GM23338 (cell line): Measurements from ENCODE around the gene DYNLL2. TPM values are rescaled to one million over a fixed set of nuclear protein-coding genes. Genes with fewer than 3 reads are reported as not detected.

Experiments
- ATAC-seq: fragments of 200-7000 bp; cut with Tn5 transposase; 3 replicates; pipeline ENCODE4 v1.9.1; 2020
- DNase-seq: peaks from one replicate; pipeline ENCODE4 v3.0.0-alpha.2; 2015; ENCODE audit warnings: low spot score
- H2AFZ ChIP-seq: fragments of 200-600 bp; sonication (generic); 2 replicates; pipeline ENCODE4 v1.8.0; 2016; ENCODE audit warnings: antibody characterized with exemption, mild to moderate bottlenecking, moderate library complexity
- H3F3A ChIP-seq: fragments of 200-600 bp; sonication (generic); replicated peaks from 2 replicates; pipeline ENCODE4 v1.8.0; 2017; ENCODE audit warnings: antibody characterized with exemption, mixed run types, low read depth
- H3K27ac ChIP-seq: fragments of 200-600 bp; sonication (generic); 2 replicates; pipeline ENCODE4 v1.6.1; 2016; ENCODE audit warnings: low read depth
- H3K27me3 ChIP-seq: fragments of 200-600 bp; sonication (generic); 2 replicates; pipeline ENCODE4 v1.8.0; 2016; ENCODE audit warnings: mild to moderate bottlenecking, mixed run types, moderate library complexity; ENCODE audit not compliant: insufficient read depth
- H3K36me3 ChIP-seq: fragments of 200-600 bp; sonication (generic); 2 replicates; pipeline ENCODE4 v1.8.0; 2016; ENCODE audit warnings: mild to moderate bottlenecking; ENCODE audit not compliant: insufficient read depth
- H3K4me1 ChIP-seq: fragments of 200-600 bp; sonication (generic); 2 replicates; pipeline ENCODE4 v1.8.0; 2016; ENCODE audit warnings: mild to moderate bottlenecking, moderate library complexity; ENCODE audit not compliant: insufficient read depth
- H3K4me2 ChIP-seq: fragments of 200-600 bp; sonication (generic); 2 replicates; pipeline ENCODE4 v1.7.1; 2017; ENCODE audit warnings: mixed run types
- H3K4me3 ChIP-seq: fragments of 200-600 bp; sonication (generic); 2 replicates; pipeline ENCODE4 v1.6.1; 2016; ENCODE audit warnings: mixed run types
- H3K79me2 ChIP-seq: fragments of 200-600 bp; sonication (generic); replicated peaks from 2 replicates; pipeline ENCODE4 v1.8.0; 2017; ENCODE audit warnings: mild to moderate bottlenecking; ENCODE audit not compliant: insufficient read depth
- H3K9me2 ChIP-seq: fragments of 200-600 bp; sonication (generic); 2 replicates; pipeline ENCODE4 v1.8.0; 2017; ENCODE audit not compliant: insufficient read depth
- H4K20me1 ChIP-seq: fragments of 200-600 bp; sonication (generic); replicated peaks from 2 replicates; pipeline ENCODE4 v1.8.0; 2017; ENCODE audit warnings: mild to moderate bottlenecking; ENCODE audit not compliant: insufficient read depth
- H3K27ac Mint-ChIP-seq: 2 replicates; pipeline ENCODE4 v1.8.0; 2020; ENCODE audit warnings: inconsistent platforms, mild to moderate bottlenecking, moderate library complexity, mixed read lengths
- H3K27me3 Mint-ChIP-seq: 3 replicates; pipeline ENCODE4 v1.8.0; 2022; ENCODE audit warnings: low read depth, mild to moderate bottlenecking, moderate library complexity, mixed read lengths, inconsistent platforms; ENCODE audit not compliant: insufficient read depth, poor library complexity
- H3K36me3 Mint-ChIP-seq: 3 replicates; pipeline ENCODE4 v1.8.0; 2021; ENCODE audit warnings: low read depth, mild to moderate bottlenecking, inconsistent platforms, moderate library complexity, mixed read lengths
- H3K4me1 Mint-ChIP-seq: 3 replicates; pipeline ENCODE4 v1.8.0; 2020; ENCODE audit warnings: mild to moderate bottlenecking, inconsistent platforms, mixed read lengths
- H3K4me3 Mint-ChIP-seq: 3 replicates; pipeline ENCODE4 v1.8.0; 2021; ENCODE audit warnings: moderate library complexity, mild to moderate bottlenecking, inconsistent platforms, mixed read lengths
- H3K9me3 Mint-ChIP-seq: 3 replicates; pipeline ENCODE4 v1.8.0; 2020; ENCODE audit warnings: moderate library complexity, mild to moderate bottlenecking, inconsistent platforms, mixed read lengths
- CTCF ChIP-seq, 2 experiments: fragments of 200-600 bp in 1 of 2; sonication (generic) in 1 of 2; conservative IDR thresholded peaks; 2 replicates each; pipeline versions ENCODE4 v1.5.1 to v1.6.1; 2016 to 2017; ENCODE audit warnings: antibody characterized with exemption in 2 of 2, low read depth in 2 of 2, mild to moderate bottlenecking in 2 of 2, moderate library complexity in 1 of 2
- ETS1 ChIP-seq: IDR thresholded peaks from 2 replicates; pipeline ENCODE4 v1.6.1; 2016; ENCODE audit warnings: antibody characterized with exemption
- EZH2 ChIP-seq: fragments of 200-600 bp; sonication (generic); IDR thresholded peaks from one replicate; pipeline ENCODE4 v1.8.0; 2017; ENCODE audit warnings: antibody characterized with exemption, mild to moderate bottlenecking, low read depth; ENCODE audit not compliant: unreplicated experiment
- EZH2phosphoT487 ChIP-seq: fragments of 200-600 bp; sonication (generic); IDR thresholded peaks from one replicate; pipeline ENCODE4 v1.8.1; 2018; ENCODE audit warnings: antibody characterized with exemption; ENCODE audit not compliant: unreplicated experiment
- JUNB ChIP-seq: IDR thresholded peaks from one replicate; pipeline ENCODE4 v1.6.1; 2016; ENCODE audit warnings: antibody characterized with exemption; ENCODE audit not compliant: unreplicated experiment
- REST ChIP-seq: IDR thresholded peaks from one replicate; pipeline ENCODE4 v1.6.1; 2018; ENCODE audit warnings: antibody characterized with exemption; ENCODE audit not compliant: unreplicated experiment
- ZNF114 ChIP-seq: fragments of 250-450 bp; sonication (Bioruptor Pico); IDR thresholded peaks from 2 replicates; pipeline ENCODE4 v1.5.0; 2020; ENCODE audit warnings: mild to moderate bottlenecking, moderate library complexity
- ZNF331 ChIP-seq: fragments of 250-450 bp; sonication (Bioruptor Pico); IDR thresholded peaks from 2 replicates; pipeline ENCODE4 v1.5.0; 2020; ENCODE audit warnings: low read depth, mild to moderate bottlenecking, moderate library complexity
- ZNF462 ChIP-seq: fragments of 250-450 bp; sonication (Bioruptor Pico); IDR thresholded peaks from 2 replicates; pipeline ENCODE4 v1.5.0; 2020; ENCODE audit warnings: mild to moderate bottlenecking, moderate library complexity
- polyA plus RNA-seq: library from polyadenylated mRNA; unstranded; fragments of >200 nt; fragmentation: Nextera tagmentation; extraction: Ambion mirVana; gene quantifications from 2 replicates; pipeline ENCODE4 v1.2.1, GENCODE V29; 2016
- total RNA-seq: library from RNA; depleted of rRNA; stranded (reverse); fragments of >200 nt; shearing (Covaris generic); gene quantifications from 2 replicates; pipeline ENCODE4 v1.2.3, GENCODE V29; 2014

The DYNLL2 gene
- total and polyA plus RNA-seq, 2 experiments from 2014 or later: 5.1 to 30.0 TPM

GRCh38 chr17:58049533-58049932, 33.7 kb upstream of the DYNLL2 start:
- H4K20me1 ChIP-seq: no peaks in the 10 kb centered on the region
- H3K27me3 Mint-ChIP-seq: no peaks in the 10 kb centered on the region
- no peaks in the 10 kb centered on the region for H3K79me2 ChIP-seq
- ATAC-seq (no peak), DNase-seq (no peak)
- H3K36me3 ChIP-seq: no peaks in the 10 kb centered on the region
- no peak overlapping the region for H3K4me3 Mint-ChIP-seq
- no peaks in the 10 kb centered on the region for H3K9me3 Mint-ChIP-seq
- H3K9me2 ChIP-seq: no peaks in the 10 kb centered on the region
- H3F3A ChIP-seq: 0 out of 2 replicates have a peak, but pooled peaks cover 8% of the 10 kb centered on the region
- no peaks in the 10 kb centered on the region for H3K27me3 ChIP-seq
- H3K4me1 Mint-ChIP-seq: peaks cover 11% of the 10 kb centered on the region
- no peak overlapping the region for H3K27ac ChIP-seq
- H3K36me3 Mint-ChIP-seq: no peaks in the 10 kb centered on the region
- H2AFZ ChIP-seq: no peak overlapping the region
- H3K4me1 ChIP-seq: peaks cover 6% of the 10 kb centered on the region
- TF ChIP-seq CTCF (conservative IDR thresholded peaks at IDR 0.05; ENCODE audit: low read depth in 2 of 2) (no peak), EZH2phosphoT487 (no peak), ZNF462 (CRISPR knock-in tag) (no peak)
- no peak overlapping the region for H3K4me3 ChIP-seq
- no peak overlapping the region for H3K4me2 ChIP-seq
- no peak overlapping the region for H3K27ac Mint-ChIP-seq

GRCh38 chr17:58050966-58051365, 32.3 kb upstream of the DYNLL2 start:
- Histone ChIP-seq H4K20me1 (no peaks in the 10 kb centered on the region), H2AFZ (no peak overlapping the region), H3K4me1 (peaks cover 6% of the 10 kb centered on the region), H3K27me3 (no peaks in the 10 kb centered on the region), H3K79me2 (no peaks in the 10 kb centered on the region), H3F3A (0 out of 2 replicates have a peak, but pooled peaks cover 8% of the 10 kb centered on the region), H3K36me3 (no peaks in the 10 kb centered on the region), H3K27ac (no peak overlapping the region), H3K9me2 (no peaks in the 10 kb centered on the region), H3K4me3 (no peak overlapping the region), H3K4me2 (no peak overlapping the region)
- peaks cover 11% of the 10 kb centered on the region for H3K4me1 Mint-ChIP-seq
- H3K4me3 Mint-ChIP-seq: no peak overlapping the region
- ATAC-seq (no peak), DNase-seq (no peak)
- H3K27me3 Mint-ChIP-seq: no peaks in the 10 kb centered on the region
- H3K36me3 Mint-ChIP-seq: no peaks in the 10 kb centered on the region
- no peaks in the 10 kb centered on the region for H3K9me3 Mint-ChIP-seq
- H3K27ac Mint-ChIP-seq: no peak overlapping the region
- TF ChIP-seq ZNF331 (CRISPR knock-in tag) (no peak), JUNB (no peak), EZH2 (no peak), EZH2phosphoT487 (no peak), REST (no peak), ETS1 (no peak), ZNF114 (CRISPR knock-in tag) (no peak)
